GM10248 (cell line): ENCODE measurements around the gene PID1.

Experiments used
- CTCF ChIA-PET: fragments of 300-600 bp; sonication (Branson Sonifier 250); formaldehyde crosslinking; extraction: SDS; loops from one replicate; lab custom pipeline; 2021; ENCODE audit warnings: antibody characterized with exemption; lab: Yijun Ruan, JAX
- POLR2A ChIA-PET: fragments of 350-650 bp; sonication (Branson Sonifier 250); formaldehyde crosslinking; extraction: SDS; loops from one replicate; lab custom pipeline; 2020; ENCODE audit warnings: antibody characterized with exemption; lab: Yijun Ruan, JAX
- DNase-seq: peaks from one replicate; pipeline ENCODE4 v3.0.0; 2012; ENCODE audit errors: extremely low spot score
- TF ChIP-seq, protein P1 (sequence below): IDR thresholded peaks from 2 replicates; pipeline ENCODE4 v1.5.1; 2012; ENCODE audit warnings: mild to moderate bottlenecking, low read depth; ENCODE audit errors: extremely low read depth, missing control alignments, control extremely low read depth

The PID1 gene

DNA sequence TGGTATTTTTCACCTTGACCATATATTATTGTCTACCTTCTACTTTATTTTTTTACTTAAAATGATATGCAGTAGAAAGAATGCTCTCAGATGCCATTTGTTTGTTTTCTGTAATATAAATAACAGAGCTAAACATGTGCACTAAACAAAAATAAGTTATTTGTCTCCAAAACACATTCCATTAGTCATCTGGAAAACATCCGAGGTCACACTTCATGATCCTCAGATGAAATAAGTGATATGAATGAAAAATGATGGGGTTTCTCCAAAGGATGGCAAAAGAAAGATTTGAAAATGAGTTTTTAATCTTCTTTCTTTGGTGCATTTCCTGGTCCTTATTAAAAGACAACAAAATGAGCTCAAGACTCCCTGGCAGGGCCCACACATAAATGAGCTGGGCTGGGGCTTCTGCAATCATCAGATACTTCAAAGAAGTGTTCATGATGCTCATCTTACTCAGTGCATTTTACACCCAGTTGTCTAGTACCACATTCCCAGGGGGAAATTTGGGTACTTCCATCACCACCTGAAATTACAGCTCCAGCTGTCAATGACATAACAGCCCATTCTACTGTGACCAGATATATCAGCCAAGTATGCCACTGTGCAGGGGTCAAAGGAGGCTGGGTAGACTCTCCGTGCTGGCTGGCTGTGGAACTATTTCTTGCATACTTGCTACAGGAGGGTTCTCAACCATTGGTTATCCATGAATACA lies 283.5 kb downstream of the PID1 start:
- POLR2A ChIA-PET, result no interaction called here
- CTCF ChIA-PET, result interaction anchor here (1.4 kb wide), 1 partner anchor 8 kb away, joined by 3 read pairs; no protein-coding TSS in a partner anchor
- no peak for DNase-seq
- TF ChIP-seq, protein P1, sequence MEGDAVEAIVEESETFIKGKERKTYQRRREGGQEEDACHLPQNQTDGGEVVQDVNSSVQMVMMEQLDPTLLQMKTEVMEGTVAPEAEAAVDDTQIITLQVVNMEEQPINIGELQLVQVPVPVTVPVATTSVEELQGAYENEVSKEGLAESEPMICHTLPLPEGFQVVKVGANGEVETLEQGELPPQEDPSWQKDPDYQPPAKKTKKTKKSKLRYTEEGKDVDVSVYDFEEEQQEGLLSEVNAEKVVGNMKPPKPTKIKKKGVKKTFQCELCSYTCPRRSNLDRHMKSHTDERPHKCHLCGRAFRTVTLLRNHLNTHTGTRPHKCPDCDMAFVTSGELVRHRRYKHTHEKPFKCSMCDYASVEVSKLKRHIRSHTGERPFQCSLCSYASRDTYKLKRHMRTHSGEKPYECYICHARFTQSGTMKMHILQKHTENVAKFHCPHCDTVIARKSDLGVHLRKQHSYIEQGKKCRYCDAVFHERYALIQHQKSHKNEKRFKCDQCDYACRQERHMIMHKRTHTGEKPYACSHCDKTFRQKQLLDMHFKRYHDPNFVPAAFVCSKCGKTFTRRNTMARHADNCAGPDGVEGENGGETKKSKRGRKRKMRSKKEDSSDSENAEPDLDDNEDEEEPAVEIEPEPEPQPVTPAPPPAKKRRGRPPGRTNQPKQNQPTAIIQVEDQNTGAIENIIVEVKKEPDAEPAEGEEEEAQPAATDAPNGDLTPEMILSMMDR, result no peak

GRCh38 chr2:228986961-228987360 lies 284.1 kb downstream of the PID1 start:
- no peak for DNase-seq
- ChIA-PET CTCF (interaction anchor here (1.4 kb wide), 1 partner anchor 9 kb away, joined by 3 read pairs; no protein-coding TSS in a partner anchor), POLR2A (no interaction called here)
- TF ChIP-seq, protein P1, result no peak

GRCh38 chr2:228983700-228984099 lies 287.4 kb downstream of the PID1 start:
- ChIA-PET POLR2A (no interaction called here), CTCF (interaction anchor here (1.6 kb wide), 1 partner anchor 12 kb away, joined by 3 read pairs; no protein-coding TSS in a partner anchor)
- no peak for DNase-seq
- TF ChIP-seq, protein P1, result no peak

- ChIA-PET CTCF (interaction anchor here (1.4 kb wide), 1 partner anchor 12 kb away, joined by 3 read pairs; no protein-coding TSS in a partner anchor), POLR2A (no interaction called here)
- TF ChIP-seq, protein P1, result no peak
Measured at GRCh38 chr2:228974169-228974568, 296.9 kb downstream of the PID1 start.

More at GRCh38 chr2:228974169-228974568, 296.9 kb downstream of the PID1 start:
- DNase-seq, result no peak
